NCI-H446 (cell line): Measurements from ENCODE around the gene RFPL4AL1.
A peak's percentile ranks its signal among the peaks of the same experiment; 100 is the strongest.
"Not testable (repeated sequence)": the region's sequence is repeated elsewhere in the genome, so short reads cannot be mapped to it uniquely, and the experiment has no call there.

Experiments
- DNase-seq, 2 experiments: peaks; one replicate each; lab custom pipeline; 2025; lab: John Stamatoyannopoulos, UW

Gene RFPL4AL1

DNA sequence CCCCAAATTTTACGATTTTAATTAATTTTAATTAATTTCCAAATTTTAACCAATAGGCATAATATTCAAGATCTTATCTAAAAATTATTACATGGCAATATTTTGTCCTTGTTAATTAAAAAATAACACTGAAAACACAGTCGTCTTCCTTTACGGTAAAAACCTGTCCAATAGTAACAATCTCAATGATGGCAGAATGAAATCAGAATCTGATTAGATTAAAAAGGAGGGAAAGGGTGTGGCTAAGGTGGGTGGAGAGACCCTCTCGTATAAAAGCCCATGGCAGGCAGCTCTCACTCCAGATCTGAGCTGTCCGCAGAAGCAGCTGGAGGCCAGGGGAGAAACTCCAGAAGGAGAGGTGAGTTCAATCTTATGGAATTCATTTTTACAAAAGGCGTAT lies at the start of gene RFPL4AL1:
Gene RFPL4AL1 (plus strand): TSS at position 301 of the 400 bp plus-strand sequence. CDS start 2,687 bp downstream, outside the sequence.
- not testable (repeated sequence) for DNase-seq

DNA sequence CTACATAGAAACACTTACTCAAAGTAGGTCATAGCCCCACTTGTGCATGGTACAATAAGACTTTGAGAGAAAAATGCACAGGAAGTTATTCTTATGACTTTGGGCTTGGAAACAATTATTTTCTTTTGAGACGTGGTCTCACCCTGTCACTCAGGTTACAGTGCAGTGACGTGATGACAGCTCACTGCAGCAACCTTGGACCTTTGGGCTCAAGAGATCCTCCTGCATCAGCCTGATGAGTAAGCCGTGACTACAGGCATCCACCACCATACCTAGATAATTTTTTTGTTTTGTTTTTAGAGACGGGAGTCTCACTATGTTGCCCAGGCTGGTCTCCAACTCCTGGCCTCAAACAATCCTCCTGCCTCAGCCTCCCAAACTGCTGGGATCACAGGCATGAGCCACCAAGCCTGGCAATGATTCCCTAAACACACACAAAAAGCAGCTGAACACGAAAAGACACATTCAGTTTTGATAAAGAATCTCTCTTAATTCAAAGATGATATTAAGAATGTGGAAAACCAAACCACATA lies 48.6 kb upstream of the RFPL4AL1 start:
- no peak for DNase-seq

DNA sequence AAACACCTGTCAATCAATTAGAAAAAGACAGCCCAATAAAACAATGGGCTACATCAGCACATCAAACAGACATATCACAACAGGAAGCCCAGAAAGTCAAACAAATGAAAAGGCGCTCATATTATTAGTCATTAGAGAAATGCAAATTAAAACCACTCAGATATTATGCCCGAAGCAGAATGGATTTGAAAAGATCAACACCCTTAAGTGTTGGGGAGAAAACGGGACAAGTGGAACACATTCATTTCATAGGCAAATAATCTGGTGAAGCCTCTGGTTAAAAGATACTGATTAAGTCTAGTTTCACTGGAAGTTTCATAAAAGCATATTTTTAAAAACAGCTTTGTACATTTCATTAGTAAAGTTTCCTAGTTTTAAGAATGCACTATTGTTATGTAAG lies 48.1 kb upstream of the RFPL4AL1 start:
- no peak for DNase-seq

DNA sequence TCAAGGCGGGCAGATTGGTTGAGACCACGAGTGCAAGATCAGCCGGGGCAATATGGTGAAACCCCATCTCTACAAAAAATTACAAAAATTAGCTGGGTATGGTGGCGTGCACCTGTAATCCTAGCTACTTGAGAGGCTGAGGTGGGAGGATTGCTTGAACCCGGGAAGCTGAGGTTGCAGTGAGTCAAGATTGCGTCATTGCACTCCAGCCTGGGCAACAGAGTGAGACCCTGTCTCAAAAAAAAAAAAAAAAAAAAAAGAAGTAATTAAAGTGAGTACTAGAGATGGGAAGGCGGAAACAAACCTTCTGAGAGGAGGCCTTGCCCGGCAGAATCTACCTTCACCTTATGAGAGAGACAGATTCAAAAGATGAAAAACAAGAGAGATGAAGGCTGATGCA lies 45.4 kb upstream of the RFPL4AL1 start:
- no peak for DNase-seq

DNA sequence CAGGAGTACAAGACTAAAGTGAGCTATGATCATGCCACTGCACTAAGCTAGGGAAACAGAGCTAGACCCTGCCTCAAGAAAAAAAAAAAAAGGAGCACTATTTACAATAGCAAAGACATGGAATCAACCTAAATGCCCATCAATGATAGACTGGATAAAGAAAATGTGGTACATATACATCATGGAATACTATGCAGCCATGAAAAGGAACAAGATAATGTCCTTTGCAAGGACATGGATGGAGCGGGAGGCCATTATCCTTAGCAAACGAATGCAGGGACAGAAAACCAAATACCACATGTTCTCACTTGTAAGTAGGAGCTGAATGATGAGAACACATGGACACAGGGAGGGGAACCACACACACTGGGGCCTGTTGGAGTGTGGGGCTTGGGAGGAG lies 38.5 kb upstream of the RFPL4AL1 start:
- DNase-seq, result not testable (repeated sequence)

DNA sequence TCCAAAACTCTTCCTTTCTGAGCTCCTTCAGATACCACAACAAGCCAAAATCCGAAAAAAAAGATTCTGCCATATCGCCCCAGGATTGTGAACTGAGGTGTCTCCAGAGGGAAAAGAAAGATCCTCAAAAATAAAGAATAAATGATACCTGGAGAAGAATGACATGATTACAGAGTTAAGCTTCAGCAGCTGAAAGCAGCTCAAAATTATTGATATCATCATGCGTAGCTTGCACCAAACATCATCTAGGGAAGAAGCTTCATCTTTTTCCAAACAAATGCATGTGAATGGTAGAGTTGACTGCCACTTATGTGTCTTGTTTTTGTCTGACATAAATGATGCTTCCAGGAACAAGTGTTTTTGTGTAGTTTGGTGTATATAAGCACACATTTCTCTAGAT lies 30.6 kb upstream of the RFPL4AL1 start, which contains the start of gene NLRP9:
Gene NLRP9 (minus strand): TSS at position 101 of the 400 bp plus-strand sequence. CDS start 28 bp downstream, at position 73.
- DNase-seq, result no peak

DNA sequence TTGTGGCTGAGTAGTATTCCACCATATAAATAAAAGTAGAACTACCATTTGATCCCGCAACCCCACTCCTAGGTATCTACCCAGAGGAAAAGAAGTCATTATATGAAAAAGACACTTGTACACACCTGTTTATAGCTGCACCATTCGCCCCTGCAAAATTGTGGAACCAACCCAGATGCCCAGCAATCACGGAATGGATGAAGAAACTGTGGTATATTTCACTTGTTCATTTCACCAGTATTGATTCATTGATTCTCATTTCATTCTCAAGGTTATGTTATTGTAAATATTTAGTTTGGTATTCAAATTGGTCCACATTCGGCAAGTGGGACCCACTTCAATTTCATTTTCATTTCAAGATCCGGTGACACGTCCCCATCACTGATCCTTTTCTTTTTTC lies 18.2 kb upstream of the RFPL4AL1 start:
- no peak for DNase-seq

DNA sequence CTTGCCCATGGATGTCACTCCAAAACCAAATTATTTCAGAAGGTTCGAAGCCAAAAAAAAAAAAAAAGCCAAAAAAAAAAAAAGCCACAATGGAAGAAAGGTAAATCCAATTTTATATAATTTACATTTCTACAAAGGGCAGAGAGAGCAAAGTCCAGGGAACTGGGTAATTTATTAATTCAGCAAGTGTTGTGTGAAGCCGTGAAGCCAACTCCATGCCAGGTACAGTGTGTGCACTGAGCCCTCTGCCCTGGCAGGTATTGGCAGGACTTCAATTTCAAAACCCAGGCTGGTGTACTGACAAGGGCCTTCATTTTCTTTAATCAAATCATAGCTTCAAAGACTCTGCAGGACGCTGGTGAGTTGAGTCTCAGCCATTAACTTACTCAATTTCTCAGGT lies 15.5 kb upstream of the RFPL4AL1 start:
- DNase-seq, result no peak

DNA sequence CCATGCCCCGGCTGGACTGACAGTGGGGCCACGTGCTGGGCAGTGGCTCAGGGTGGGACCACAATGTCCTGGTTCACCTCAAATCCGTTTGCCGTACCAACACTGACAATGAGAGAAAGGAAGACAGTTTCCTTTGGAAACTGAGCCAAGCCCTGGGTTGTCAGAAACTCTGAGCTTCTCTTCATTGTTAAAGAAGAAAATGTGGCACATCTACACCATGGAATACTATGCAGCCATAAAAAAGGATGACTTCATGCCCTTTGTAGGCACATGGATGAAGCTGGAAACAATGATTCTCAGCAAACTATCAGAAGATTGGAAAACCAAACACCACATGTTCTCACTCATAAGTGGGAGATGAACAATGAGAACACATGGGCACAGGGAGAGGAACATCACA lies 12.1 kb upstream of the RFPL4AL1 start:
- DNase-seq, result not testable (repeated sequence)

DNA sequence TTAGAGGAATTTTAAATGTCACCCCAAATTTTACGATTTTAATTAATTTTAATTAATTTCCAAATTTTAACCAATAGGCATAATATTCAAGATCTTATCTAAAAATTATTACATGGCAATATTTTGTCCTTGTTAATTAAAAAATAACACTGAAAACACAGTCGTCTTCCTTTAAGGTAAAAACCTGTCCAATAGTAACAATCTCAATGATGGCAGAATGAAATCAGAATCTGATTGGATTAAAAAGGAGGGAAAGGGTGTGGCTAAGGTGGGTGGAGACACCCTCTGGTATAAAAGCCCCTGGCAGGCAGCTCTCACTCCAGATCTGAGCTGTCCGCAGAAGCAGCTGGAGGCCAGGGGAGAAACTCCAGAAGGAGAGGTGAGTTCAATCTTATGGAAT lies 10.1 kb upstream of the RFPL4AL1 start, which contains the start of gene RFPL4A:
Gene RFPL4A (plus strand): TSS at position 301 of the 400 bp plus-strand sequence. CDS start 2,704 bp downstream, outside the sequence.
- DNase-seq, result not testable (repeated sequence)

DNA sequence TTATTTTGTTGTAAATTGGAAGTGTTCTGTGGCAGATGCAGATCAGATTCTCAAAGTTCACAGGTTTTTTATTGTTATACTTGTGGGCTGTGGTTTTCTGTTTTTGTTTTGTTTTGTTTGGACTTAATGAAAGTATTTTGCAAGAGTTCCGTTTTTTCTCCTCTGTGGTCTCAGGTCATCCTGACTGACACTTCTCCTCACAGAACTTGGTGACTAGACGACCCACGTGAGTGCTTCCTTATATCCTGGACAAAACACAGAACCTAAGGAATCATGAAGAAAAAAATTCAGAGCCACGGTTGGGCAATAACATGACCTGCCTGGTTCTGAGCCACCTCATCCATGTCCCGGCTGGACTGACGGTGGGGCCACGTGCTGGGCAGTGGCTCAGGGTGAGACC lies 2.5 kb upstream of the RFPL4AL1 start:
- DNase-seq, result no peak

DNA sequence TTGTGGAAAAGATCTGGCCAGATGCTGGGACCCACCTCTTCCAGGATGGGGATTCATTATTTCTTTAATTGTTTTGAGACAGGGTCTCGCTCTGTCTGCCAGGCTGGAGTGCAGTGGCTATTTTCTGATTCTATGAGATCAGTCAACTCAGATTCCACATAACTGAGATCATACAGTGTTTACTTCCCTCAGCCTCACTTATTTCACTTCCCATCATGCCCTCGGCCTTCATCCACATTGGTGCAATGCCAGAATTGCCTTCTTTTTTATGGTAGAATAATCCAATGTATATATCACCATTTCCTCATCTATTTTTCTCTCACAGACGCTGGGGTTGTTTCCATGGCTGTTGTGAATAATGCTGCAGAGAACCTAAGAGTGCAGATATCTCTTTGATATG lies 714 bp downstream of the RFPL4AL1 start:
- DNase-seq, result not testable (repeated sequence)

DNA sequence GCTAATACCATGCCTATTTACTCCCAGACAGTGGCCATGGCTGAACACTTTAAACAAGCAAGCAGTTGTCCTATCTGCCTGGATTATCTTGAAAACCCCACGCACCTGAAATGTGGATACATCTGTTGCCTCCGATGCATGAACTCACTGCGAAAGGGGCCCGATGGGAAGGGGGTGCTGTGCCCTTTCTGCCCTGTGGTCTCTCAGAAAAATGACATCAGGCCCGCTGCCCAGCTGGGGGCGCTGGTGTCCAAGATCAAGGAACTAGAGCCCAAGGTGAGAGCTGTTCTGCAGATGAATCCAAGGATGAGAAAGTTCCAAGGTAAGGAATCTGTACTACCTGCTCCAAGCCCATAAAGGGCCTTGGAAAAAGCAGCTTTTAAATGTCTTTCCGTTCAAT lies 8.6 kb downstream of the RFPL4AL1 start:
- peak in 1 of 2 experiments; percentile 30 for DNase-seq

DNA sequence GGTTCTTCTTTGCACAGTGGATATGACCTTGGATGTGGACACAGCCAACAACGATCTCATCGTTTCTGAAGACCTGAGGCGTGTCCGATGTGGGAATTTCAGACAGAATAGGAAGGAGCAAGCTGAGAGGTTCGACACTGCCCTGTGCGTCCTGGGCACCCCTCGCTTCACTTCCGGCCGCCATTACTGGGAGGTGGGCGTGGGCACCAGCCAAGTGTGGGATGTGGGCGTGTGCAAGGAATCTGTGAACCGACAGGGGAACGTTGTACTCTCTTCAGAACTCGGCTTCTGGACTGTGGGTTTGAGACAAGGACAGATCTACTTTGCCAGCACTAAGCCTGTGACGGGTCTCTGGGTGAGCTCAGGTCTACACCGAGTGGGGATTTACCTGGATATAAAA lies 9.4 kb downstream of the RFPL4AL1 start:
- no peak for DNase-seq

DNA sequence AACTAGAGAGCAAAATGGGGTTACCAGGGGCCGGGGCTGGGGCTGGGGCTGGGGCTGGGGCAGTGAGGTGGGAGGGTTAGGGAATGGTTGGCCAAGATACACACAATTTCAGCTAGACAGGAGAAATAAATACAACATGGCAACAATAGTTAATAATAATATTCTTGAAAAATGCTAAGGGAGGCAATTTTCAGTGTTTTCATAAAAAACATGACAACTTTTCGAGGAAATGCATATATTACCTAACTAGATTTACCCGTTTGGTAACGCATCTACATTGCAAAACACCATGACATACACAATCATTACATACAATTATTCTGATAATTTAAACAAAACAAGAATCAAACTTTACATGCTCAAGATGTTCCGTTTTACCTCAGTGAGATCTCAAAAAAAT lies 12.2 kb downstream of the RFPL4AL1 start:
- no peak for DNase-seq

DNA sequence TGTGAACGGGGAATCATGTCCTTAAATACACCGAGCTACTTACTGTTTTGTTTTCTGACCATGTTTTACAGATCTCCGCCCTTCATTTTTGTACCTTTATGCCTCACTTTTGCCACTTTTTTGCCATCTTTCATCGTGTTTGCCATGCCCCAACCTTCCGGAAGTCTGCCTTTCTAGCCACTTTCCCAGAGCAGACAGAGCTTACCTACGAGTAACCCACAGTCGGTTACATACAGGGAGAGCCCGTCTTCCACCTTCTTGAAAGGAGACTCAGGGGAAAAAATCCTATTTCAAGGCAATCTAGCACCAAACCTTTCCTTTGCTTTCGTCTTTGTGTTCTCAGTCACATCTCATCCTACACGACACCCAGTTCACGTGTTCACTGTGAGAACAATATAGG lies 26.1 kb downstream of the RFPL4AL1 start:
- DNase-seq, result no peak

DNA sequence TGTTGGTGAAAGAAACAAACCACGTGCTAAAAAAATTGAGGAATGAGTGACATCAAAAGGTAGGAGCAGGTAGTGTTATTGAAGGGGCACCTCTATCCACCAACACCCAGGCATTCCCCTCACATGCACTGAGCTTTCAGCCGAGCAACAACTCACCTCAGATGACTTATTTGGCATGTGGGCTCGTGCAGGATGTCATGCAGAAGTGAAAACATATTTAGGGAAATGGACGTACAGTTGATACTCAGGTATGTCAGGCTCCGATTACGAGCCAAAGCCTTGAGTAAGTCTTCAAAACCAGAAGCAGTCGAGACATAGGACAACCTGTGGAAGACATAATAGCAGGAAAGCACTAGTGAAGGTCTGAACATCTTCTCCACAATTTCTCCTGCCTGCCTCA lies 32.5 kb downstream of the RFPL4AL1 start:
- DNase-seq, result no peak

DNA sequence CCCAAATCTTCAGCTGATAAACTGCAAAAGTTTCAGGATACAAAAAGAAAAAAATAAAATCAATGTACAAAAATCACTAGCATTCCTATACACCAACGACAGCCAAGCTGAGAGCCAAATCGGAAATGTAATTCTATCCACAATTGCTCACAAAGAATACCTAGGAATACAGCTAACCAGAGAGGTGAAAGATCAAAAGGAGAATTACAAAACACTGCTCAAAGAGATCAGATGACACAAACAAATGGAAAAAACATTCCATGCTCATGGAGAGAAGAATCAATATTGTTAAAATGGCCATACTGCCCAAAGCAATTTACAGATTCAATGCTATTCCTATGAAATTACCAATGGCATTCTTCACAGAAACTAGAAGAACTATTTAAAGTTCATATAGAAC lies 33.4 kb downstream of the RFPL4AL1 start:
- no peak for DNase-seq

DNA sequence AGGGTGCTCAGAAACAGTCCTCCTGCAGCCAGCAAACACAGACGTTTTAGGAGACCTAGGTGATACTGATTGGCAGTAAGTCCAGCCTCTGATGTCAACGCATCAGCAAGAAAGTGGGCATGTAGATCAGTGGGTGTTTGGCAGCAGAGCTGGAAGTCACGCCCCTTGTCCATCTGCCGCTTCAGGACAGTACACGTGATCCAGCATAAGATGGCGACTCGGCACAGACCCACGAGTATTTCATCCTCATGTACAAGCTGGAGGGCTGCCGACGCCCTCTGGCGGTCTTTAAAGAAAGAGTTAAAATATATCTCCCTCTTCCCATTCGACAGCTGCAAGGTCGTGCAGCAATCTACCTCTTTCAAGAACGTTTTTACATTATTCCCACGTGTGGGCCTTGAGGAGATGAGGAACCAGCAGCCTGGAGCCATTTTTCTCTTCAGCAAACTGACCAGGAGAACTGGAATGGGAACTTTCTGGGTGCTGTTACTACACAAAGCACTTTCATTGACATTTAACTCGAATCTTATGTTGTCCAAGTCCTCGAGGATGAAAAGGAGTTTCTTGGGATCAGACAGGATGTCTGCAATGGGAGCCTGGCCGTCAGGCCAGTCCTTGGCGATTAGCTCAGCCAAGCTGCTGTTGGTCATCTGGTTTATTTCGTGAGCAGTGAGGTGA lies 40.6 kb downstream of the RFPL4AL1 start:
- DNase-seq, result peak; percentile 78 to 94

DNA sequence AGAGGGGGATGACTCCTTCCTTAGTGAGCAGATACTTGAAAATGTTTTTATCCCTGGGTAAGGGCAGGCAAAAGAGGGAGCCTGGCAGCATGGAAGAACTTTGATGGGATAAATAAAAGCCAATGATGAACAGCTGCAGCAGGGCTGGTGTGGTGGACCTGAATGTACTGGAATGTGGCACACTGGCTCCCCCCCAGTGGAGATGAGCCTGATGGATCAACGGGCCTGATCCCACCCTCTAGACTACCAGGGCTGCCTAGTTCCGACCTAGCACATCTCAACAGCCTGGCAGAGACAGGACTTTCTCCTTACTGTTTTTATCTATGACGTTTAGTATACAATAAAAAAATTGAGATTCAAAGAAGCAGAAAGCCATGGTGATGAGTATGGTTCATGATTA lies 42.4 kb downstream of the RFPL4AL1 start:
- DNase-seq, result no peak

DNA sequence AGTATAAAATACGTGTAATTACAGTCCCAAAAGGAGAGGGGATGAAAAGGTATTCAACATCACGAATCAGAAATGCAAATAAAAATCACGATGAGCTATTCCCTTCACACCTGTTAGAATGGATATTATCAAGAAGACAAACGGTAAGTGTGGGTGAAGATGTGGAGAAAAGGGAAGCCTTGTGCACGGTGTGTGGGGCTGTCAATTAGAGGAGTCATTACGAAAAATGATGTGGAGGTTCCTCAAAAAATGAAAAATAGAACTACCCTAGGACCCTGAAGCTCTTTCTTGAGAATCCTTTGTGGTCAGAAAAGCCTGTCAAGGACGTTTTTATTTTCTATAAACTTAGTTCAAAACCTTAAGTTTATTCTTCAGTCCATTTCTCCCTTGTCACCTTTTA lies 43.5 kb downstream of the RFPL4AL1 start:
- DNase-seq, result no peak

DNA sequence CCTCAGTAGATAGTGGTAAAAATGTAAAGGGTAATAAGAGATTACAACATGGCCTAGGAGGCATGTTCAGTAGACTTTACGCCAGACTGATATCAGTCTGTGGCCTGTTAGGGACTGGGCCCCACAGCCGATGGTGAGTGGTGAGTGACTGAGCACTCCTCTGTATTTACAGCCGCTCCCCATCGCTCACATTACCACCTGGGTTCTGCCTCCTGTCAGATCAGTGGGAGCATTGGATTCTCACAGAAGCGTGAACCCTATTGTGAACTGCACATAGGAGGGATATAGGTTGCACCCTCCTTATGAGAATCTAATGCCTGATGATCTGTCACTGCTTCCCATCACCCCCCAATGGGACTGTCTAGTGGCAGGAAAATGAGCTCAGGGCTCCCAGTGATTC lies 45.0 kb downstream of the RFPL4AL1 start:
- DNase-seq, result no peak

DNA sequence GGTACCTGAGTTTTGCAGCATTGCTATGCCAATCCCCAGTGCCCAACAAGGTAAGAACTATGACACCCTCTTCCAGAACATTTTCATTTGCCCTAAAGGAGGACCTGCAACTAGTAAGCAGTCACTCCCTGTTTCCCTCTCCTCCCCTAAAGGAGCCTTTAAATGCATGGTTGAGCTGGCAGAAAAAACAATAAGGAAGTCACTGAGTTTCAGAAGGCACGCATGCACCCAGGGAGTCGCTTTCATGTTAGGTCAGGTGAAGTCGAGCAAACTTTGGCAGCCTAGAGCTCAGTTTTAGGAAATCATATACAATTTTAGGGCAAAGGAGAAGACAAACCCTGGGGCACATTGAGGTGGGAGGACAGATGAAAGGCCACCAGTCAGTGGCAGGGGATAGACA lies 51.1 kb downstream of the RFPL4AL1 start:
- DNase-seq, result no peak
